Measurements from ENCODE around the gene ENTPD3. TPM values are rescaled to one million over a fixed set of nuclear protein-coding genes. Genes with fewer than 3 reads are reported as not detected.
A peak's percentile ranks its signal among the peaks of the same experiment; 100 is the strongest.

Gene ENTPD3
- total RNA-seq, 1 donor from 2014 or later, result 1.3 TPM

- Mint-ChIP-seq H3K36me3 (ENCODE audit: insufficient read depth) (peaks cover 4% of the 10 kb centered on the region), H3K9me3 (ENCODE audit: low read depth) (no peaks in the 10 kb centered on the region), H3K27me3 (no peaks in the 10 kb centered on the region), H3K27ac (peak overlapping the region; percentile 81), H3K4me1 (ENCODE audit: low read depth) (peaks cover 3% of the 10 kb centered on the region), H3K4me3 (ENCODE audit: low read depth) (peak overlapping the region; percentile 82)
- DNase-seq (ENCODE audit: low spot score, unreplicated experiment), result no peak
- TF ChIP-seq, protein P1, sequence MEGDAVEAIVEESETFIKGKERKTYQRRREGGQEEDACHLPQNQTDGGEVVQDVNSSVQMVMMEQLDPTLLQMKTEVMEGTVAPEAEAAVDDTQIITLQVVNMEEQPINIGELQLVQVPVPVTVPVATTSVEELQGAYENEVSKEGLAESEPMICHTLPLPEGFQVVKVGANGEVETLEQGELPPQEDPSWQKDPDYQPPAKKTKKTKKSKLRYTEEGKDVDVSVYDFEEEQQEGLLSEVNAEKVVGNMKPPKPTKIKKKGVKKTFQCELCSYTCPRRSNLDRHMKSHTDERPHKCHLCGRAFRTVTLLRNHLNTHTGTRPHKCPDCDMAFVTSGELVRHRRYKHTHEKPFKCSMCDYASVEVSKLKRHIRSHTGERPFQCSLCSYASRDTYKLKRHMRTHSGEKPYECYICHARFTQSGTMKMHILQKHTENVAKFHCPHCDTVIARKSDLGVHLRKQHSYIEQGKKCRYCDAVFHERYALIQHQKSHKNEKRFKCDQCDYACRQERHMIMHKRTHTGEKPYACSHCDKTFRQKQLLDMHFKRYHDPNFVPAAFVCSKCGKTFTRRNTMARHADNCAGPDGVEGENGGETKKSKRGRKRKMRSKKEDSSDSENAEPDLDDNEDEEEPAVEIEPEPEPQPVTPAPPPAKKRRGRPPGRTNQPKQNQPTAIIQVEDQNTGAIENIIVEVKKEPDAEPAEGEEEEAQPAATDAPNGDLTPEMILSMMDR (IDR thresholded peaks at IDR 0.05; ENCODE audit: unreplicated experiment), result no peak
Measured at GRCh38 chr3:40477666-40478065, 90.7 kb downstream of the ENTPD3 start.

Other genes with a start within 250 kb of the ENTPD3 start
- 103 and 105 TPM in 2 replicates for gene EIF1B, start 77.5 kb upstream of the ENTPD3 start, total RNA-seq
- gene RPL14, start 70.2 kb downstream of the ENTPD3 start, total RNA-seq, result 1,767 and 1,811 TPM in 2 replicates
- gene ZNF619, start 89.9 kb downstream of the ENTPD3 start, total RNA-seq, result 7.3 and 7.8 TPM in 2 replicates
- 23.0 and 26.2 TPM in 2 replicates for gene ZNF620, start 118.9 kb downstream of the ENTPD3 start, total RNA-seq
- gene ZNF621, start 137.8 kb downstream of the ENTPD3 start, total RNA-seq, result 28.1 and 29.0 TPM in 2 replicates

Measured in progenitor cell of endocrine pancreas (in vitro differentiated cells).